Measurements from ENCODE around the gene PYCARD. TPM values are rescaled to one million over a fixed set of nuclear protein-coding genes. Genes with fewer than 3 reads are reported as not detected.

Gene PYCARD
- total and polyA plus RNA-seq, 2 experiments from 2014 or later, result 53.1 to 54.0 TPM

DNA sequence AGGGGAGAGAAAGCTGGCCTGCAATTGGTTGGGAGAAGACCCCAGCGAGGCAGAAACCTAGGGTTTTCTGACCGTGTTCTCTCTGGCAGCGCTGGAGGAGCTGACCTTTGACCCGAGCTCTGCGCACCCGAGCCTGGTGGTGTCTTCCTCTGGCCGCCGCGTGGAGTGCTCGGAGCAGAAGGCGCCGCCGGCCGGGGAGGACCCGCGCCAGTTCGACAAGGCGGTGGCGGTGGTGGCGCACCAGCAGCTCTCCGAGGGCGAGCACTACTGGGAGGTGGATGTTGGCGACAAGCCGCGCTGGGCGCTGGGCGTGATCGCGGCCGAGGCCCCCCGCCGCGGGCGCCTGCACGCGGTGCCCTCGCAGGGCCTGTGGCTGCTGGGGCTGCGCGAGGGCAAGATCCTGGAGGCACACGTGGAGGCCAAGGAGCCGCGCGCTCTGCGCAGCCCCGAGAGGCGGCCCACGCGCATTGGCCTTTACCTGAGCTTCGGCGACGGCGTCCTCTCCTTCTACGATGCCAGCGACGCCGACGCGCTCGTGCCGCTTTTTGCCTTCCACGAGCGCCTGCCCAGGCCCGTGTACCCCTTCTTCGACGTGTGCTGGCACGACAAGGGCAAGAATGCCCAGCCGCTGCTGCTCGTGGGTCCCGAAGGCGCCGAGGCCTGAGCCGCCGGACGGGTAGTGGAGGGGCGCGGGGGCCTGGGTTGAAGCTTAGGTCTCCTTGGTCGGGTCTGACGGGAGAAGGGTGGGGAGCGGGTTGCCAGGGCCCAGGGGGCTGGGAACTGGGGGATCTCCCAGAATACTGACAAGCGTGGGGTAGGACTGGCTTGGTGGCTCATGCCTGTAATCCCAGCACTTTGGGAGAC, 21.8 kb upstream of the PYCARD start (continued):
- TF ChIP-seq, protein P1, sequence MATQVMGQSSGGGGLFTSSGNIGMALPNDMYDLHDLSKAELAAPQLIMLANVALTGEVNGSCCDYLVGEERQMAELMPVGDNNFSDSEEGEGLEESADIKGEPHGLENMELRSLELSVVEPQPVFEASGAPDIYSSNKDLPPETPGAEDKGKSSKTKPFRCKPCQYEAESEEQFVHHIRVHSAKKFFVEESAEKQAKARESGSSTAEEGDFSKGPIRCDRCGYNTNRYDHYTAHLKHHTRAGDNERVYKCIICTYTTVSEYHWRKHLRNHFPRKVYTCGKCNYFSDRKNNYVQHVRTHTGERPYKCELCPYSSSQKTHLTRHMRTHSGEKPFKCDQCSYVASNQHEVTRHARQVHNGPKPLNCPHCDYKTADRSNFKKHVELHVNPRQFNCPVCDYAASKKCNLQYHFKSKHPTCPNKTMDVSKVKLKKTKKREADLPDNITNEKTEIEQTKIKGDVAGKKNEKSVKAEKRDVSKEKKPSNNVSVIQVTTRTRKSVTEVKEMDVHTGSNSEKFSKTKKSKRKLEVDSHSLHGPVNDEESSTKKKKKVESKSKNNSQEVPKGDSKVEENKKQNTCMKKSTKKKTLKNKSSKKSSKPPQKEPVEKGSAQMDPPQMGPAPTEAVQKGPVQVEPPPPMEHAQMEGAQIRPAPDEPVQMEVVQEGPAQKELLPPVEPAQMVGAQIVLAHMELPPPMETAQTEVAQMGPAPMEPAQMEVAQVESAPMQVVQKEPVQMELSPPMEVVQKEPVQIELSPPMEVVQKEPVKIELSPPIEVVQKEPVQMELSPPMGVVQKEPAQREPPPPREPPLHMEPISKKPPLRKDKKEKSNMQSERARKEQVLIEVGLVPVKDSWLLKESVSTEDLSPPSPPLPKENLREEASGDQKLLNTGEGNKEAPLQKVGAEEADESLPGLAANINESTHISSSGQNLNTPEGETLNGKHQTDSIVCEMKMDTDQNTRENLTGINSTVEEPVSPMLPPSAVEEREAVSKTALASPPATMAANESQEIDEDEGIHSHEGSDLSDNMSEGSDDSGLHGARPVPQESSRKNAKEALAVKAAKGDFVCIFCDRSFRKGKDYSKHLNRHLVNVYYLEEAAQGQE (IDR thresholded peaks at IDR 0.05; ENCODE audit: unreplicated experiment), result no peak
- TF ChIP-seq ZNF114 (CRISPR knock-in tag; IDR thresholded peaks at IDR 0.05) (no peak), CREB1 (CRISPR knock-in tag; IDR thresholded peaks at IDR 0.05; ENCODE audit: low read depth) (no peak), JUNB (IDR thresholded peaks at IDR 0.05; ENCODE audit: unreplicated experiment) (no peak), POLR2AphosphoS5 (IDR thresholded peaks at IDR 0.05; ENCODE audit: low read depth) (no peak), STAT1 (IDR thresholded peaks at IDR 0.05; ENCODE audit: unreplicated experiment) (no peak)
- TF ChIP-seq, protein P2, sequence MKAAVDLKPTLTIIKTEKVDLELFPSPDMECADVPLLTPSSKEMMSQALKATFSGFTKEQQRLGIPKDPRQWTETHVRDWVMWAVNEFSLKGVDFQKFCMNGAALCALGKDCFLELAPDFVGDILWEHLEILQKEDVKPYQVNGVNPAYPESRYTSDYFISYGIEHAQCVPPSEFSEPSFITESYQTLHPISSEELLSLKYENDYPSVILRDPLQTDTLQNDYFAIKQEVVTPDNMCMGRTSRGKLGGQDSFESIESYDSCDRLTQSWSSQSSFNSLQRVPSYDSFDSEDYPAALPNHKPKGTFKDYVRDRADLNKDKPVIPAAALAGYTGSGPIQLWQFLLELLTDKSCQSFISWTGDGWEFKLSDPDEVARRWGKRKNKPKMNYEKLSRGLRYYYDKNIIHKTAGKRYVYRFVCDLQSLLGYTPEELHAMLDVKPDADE (IDR thresholded peaks at IDR 0.05), result no peak

- no peak for DNase-seq (ENCODE audit: low spot score)
- Histone ChIP-seq H3K4me3 (no peak overlapping the region), H3K27me3 (ENCODE audit: insufficient read depth) (peaks cover 2% of the 10 kb centered on the region), H4K20me1 (replicated peaks; ENCODE audit: insufficient read depth) (no peaks in the 10 kb centered on the region), H3K4me2 (no peak overlapping the region), H3K9me2 (ENCODE audit: insufficient read depth) (no peaks in the 10 kb centered on the region), H2AFZ (no peak overlapping the region), H3K4me1 (ENCODE audit: insufficient read depth) (no peaks in the 10 kb centered on the region), H3F3A (replicated peaks; ENCODE audit: low read depth) (no peaks in the 10 kb centered on the region), H3K36me3 (ENCODE audit: insufficient read depth) (no peaks in the 10 kb centered on the region), H3K27ac (ENCODE audit: low read depth) (no peak overlapping the region), H3K79me2 (replicated peaks; ENCODE audit: insufficient read depth) (no peaks in the 10 kb centered on the region)
- Mint-ChIP-seq H3K27ac (no peak overlapping the region), H3K27me3 (ENCODE audit: insufficient read depth, low read depth, poor library complexity) (peaks cover 15% of the 10 kb centered on the region), H3K9me3 (no peaks in the 10 kb centered on the region; the same call in 2 of the 3 replicates), H3K4me3 (no peak overlapping the region), H3K36me3 (ENCODE audit: low read depth) (no peaks in the 10 kb centered on the region), H3K4me1 (no peaks in the 10 kb centered on the region)
- TF ChIP-seq NANOG (IDR thresholded peaks at IDR 0.05; ENCODE audit: borderline replicate concordance) (no peak), EZH2phosphoT487 (IDR thresholded peaks at IDR 0.05; ENCODE audit: unreplicated experiment) (no peak), EZH2 (IDR thresholded peaks at IDR 0.05; ENCODE audit: low read depth, unreplicated experiment) (no peak), CREB1 (CRISPR knock-in tag; IDR thresholded peaks at IDR 0.05; ENCODE audit: low read depth) (no peak), STAT1 (IDR thresholded peaks at IDR 0.05; ENCODE audit: unreplicated experiment) (no peak)
- TF ChIP-seq, protein P3, sequence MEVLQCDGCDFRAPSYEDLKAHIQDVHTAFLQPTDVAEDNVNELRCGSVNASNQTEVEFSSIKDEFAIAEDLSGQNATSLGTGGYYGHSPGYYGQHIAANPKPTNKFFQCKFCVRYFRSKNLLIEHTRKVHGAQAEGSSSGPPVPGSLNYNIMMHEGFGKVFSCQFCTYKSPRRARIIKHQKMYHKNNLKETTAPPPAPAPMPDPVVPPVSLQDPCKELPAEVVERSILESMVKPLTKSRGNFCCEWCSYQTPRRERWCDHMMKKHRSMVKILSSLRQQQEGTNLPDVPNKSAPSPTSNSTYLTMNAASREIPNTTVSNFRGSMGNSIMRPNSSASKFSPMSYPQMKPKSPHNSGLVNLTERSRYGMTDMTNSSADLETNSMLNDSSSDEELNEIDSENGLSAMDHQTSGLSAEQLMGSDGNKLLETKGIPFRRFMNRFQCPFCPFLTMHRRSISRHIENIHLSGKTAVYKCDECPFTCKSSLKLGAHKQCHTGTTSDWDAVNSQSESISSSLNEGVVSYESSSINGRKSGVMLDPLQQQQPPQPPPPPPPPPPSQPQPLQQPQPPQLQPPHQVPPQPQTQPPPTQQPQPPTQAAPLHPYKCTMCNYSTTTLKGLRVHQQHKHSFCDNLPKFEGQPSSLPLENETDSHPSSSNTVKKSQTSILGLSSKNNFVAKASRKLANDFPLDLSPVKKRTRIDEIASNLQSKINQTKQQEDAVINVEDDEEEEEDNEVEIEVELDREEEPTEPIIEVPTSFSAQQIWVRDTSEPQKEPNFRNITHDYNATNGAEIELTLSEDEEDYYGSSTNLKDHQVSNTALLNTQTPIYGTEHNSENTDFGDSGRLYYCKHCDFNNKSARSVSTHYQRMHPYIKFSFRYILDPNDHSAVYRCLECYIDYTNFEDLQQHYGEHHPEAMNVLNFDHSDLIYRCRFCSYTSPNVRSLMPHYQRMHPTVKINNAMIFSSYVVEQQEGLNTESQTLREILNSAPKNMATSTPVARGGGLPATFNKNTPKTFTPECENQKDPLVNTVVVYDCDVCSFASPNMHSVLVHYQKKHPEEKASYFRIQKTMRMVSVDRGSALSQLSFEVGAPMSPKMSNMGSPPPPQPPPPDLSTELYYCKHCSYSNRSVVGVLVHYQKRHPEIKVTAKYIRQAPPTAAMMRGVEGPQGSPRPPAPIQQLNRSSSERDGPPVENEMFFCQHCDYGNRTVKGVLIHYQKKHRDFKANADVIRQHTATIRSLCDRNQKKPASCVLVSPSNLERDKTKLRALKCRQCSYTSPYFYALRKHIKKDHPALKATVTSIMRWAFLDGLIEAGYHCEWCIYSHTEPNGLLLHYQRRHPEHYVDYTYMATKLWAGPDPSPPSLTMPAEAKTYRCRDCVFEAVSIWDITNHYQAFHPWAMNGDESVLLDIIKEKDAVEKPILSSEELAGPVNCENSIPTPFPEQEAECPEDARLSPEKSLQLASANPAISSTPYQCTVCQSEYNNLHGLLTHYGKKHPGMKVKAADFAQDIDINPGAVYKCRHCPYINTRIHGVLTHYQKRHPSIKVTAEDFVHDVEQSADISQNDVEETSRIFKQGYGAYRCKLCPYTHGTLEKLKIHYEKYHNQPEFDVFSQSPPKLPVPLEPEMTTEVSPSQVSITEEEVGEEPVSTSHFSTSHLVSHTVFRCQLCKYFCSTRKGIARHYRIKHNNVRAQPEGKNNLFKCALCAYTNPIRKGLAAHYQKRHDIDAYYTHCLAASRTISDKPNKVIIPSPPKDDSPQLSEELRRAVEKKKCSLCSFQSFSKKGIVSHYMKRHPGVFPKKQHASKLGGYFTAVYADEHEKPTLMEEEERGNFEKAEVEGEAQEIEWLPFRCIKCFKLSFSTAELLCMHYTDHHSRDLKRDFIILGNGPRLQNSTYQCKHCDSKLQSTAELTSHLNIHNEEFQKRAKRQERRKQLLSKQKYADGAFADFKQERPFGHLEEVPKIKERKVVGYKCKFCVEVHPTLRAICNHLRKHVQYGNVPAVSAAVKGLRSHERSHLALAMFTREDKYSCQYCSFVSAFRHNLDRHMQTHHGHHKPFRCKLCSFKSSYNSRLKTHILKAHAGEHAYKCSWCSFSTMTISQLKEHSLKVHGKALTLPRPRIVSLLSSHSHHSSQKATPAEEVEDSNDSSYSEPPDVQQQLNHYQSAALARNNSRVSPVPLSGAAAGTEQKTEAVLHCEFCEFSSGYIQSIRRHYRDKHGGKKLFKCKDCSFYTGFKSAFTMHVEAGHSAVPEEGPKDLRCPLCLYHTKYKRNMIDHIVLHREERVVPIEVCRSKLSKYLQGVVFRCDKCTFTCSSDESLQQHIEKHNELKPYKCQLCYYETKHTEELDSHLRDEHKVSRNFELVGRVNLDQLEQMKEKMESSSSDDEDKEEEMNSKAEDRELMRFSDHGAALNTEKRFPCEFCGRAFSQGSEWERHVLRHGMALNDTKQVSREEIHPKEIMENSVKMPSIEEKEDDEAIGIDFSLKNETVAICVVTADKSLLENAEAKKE (CRISPR knock-in tag; IDR thresholded peaks at IDR 0.05), result no peak
- ATAC-seq, result no peak
These were observed 20.5 kb upstream of the PYCARD start for GRCh38 chr16:31223044-31223443.

Measured in GM23338 (cell line).